ENCODE data around the gene ALK. TPM values are rescaled to one million over a fixed set of nuclear protein-coding genes. Genes with fewer than 3 reads are reported as not detected.

Gene ALK
- polyA plus RNA-seq, 2 of the 4 experiments (the other 2 are of a cell fraction), result not detected

- POLR2A ChIA-PET, result no interaction called here
- Histone ChIP-seq H3K9me3 (no peaks in the 10 kb centered on the region), H3K4me1 (no peaks in the 10 kb centered on the region), H3K4me3 (no peak overlapping the region), H3K4me2 (no peak overlapping the region), H3K27ac (no peak overlapping the region)
- WGBS (ENCODE audit: missing lambda C conversion rate), result 43% methylated on average over 18 of the region's 18 CpGs
- FAIRE-seq (no peak), ATAC-seq (no peak), DNase-seq (ENCODE audit: low read depth in 1 of 2, low spot score in 1 of 2) (no peak)
- CTCF ChIA-PET, result interaction anchor here (0.9 to 1.6 kb wide), 4 partner anchors 9 to 608 kb away, joined by 3 read pairs; no protein-coding TSS in a partner anchor
- TF ChIP-seq CHD2 (IDR thresholded peaks at IDR 0.05; ENCODE audit: low read length, partially characterized antibody) (no peak), FOXS1 (CRISPR knock-in tag; IDR thresholded peaks at IDR 0.05) (no peak), RNF2 (IDR thresholded peaks at IDR 0.05; ENCODE audit: borderline replicate concordance, low read depth) (no peak), MAFK (IDR thresholded peaks at IDR 0.05; ENCODE audit: partially characterized antibody) (no peak), ZFP36 (IDR thresholded peaks at IDR 0.05; ENCODE audit: borderline replicate concordance, partially characterized antibody) (no peak), FOSB (CRISPR knock-in tag; IDR thresholded peaks at IDR 0.05) (no peak), FOSL2 (IDR thresholded peaks at IDR 0.05) (no peak), FOSL2 (CRISPR knock-in tag; IDR thresholded peaks at IDR 0.05) (no peak), ZC3H11A (IDR thresholded peaks at IDR 0.05) (no peak), RCOR1 (IDR thresholded peaks at IDR 0.05; ENCODE audit: low read depth, low read length) (no peak), CBX8 (IDR thresholded peaks at IDR 0.05) (no peak), SREBF2 (IDR thresholded peaks at IDR 0.05) (no peak), JUN (IDR thresholded peaks at IDR 0.05) (no peak), EP300 (IDR thresholded peaks at IDR 0.05) (no peak), HMGXB4 (CRISPR knock-in tag; IDR thresholded peaks at IDR 0.05; ENCODE audit: borderline replicate concordance) (no peak), HDAC2 (IDR thresholded peaks at IDR 0.05) (no peak), POLR2A (IDR thresholded peaks at IDR 0.05; ENCODE audit: low read length) (no peak)
- TF ChIP-seq, protein P1, sequence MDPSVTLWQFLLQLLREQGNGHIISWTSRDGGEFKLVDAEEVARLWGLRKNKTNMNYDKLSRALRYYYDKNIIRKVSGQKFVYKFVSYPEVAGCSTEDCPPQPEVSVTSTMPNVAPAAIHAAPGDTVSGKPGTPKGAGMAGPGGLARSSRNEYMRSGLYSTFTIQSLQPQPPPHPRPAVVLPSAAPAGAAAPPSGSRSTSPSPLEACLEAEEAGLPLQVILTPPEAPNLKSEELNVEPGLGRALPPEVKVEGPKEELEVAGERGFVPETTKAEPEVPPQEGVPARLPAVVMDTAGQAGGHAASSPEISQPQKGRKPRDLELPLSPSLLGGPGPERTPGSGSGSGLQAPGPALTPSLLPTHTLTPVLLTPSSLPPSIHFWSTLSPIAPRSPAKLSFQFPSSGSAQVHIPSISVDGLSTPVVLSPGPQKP (IDR thresholded peaks at IDR 0.05; ENCODE audit: low read depth, low read length), result no peak
- TF ChIP-seq, protein P2, sequence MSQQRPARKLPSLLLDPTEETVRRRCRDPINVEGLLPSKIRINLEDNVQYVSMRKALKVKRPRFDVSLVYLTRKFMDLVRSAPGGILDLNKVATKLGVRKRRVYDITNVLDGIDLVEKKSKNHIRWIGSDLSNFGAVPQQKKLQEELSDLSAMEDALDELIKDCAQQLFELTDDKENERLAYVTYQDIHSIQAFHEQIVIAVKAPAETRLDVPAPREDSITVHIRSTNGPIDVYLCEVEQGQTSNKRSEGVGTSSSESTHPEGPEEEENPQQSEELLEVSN (IDR thresholded peaks at IDR 0.05; ENCODE audit: borderline replicate concordance, low read depth), result no peak
These were observed 606.4 kb downstream of the ALK start for GRCh38 chr2:29314816-29315571.

GRCh38 chr2:29311458-29311857 lies 609.9 kb downstream of the ALK start:
- no peak for FAIRE-seq
- TF ChIP-seq PHF8 (IDR thresholded peaks at IDR 0.05; ENCODE audit: borderline replicate concordance, low read depth) (no peak), HDAC2 (IDR thresholded peaks at IDR 0.05) (no peak), KDM5A (IDR thresholded peaks at IDR 0.05) (no peak), TFCP2L1 (CRISPR knock-in tag; IDR thresholded peaks at IDR 0.05) (no peak), ZC3H11A (IDR thresholded peaks at IDR 0.05) (no peak), FOSL2 (IDR thresholded peaks at IDR 0.05) (no peak), FOSL2 (CRISPR knock-in tag; IDR thresholded peaks at IDR 0.05) (no peak), MAFK (IDR thresholded peaks at IDR 0.05; ENCODE audit: partially characterized antibody) (no peak), ZSCAN20 (CRISPR knock-in tag; IDR thresholded peaks at IDR 0.05) (no peak), JUN (IDR thresholded peaks at IDR 0.05) (no peak), ZNF302 (CRISPR knock-in tag; IDR thresholded peaks at IDR 0.05) (no peak)
- POLR2A ChIA-PET, result no interaction called here
- H3K27ac ChIP-seq, result no peak overlapping the region
- no peaks in the 10 kb centered on the region for H3K4me1 ChIP-seq
- no peak for DNase-seq (ENCODE audit: low read depth in 1 of 2, low spot score in 1 of 2)
- CTCF ChIA-PET, result interaction anchor here (0.7 to 5.2 kb wide), 9 partner anchors 9 to 812 kb away, joined by 3 to 38 read pairs (median 4); no protein-coding TSS in a partner anchor
- no peak for ATAC-seq
- 5% methylated on average over 5 of the region's 5 CpGs for WGBS (ENCODE audit: missing lambda C conversion rate)
- no peak overlapping the region for H3K4me2 ChIP-seq
- H3K9me3 ChIP-seq, result no peaks in the 10 kb centered on the region
- H3K4me3 ChIP-seq, result no peak overlapping the region

All from A549 (cell line).